Sigmoid colon (tissue), 7 donors: ENCODE results near the gene RWDD3. TPM values are rescaled to one million over a fixed set of nuclear protein-coding genes. Genes with fewer than 3 reads are reported as not detected.

Experiments used
- DNase-seq: peaks from one replicate; pipeline ENCODE4 v3.0.0-alpha.2; 2019
- H3K27ac ChIP-seq, 4 donors: fragments of 200-600 bp; sonication (generic); one replicate each; pipeline ENCODE4 v1.5.1; 2016 to 2019; ENCODE audit warnings: mild to moderate bottlenecking in 1 of 4
- H3K27me3 ChIP-seq, 3 donors: fragments of 200-600 bp; sonication (generic); one replicate each; pipeline ENCODE4 v1.5.1; 2019; ENCODE audit warnings: mild to moderate bottlenecking in 1 of 3
- H3K36me3 ChIP-seq, 4 donors: fragments of 200-600 bp; sonication (generic); one replicate each; pipeline ENCODE4 v1.5.1; 2016 to 2019
- H3K4me1 ChIP-seq, 4 donors: fragments of 200-600 bp; sonication (generic); one replicate each; pipeline ENCODE4 v1.5.1; 2017 to 2019
- H3K4me3 ChIP-seq, 4 donors: fragments of 200-600 bp; sonication (generic); one replicate each; pipeline ENCODE4 v1.5.1; 2017 to 2019; ENCODE audit warnings: mild to moderate bottlenecking in 2 of 4, moderate library complexity in 1 of 4
- H3K9me3 ChIP-seq, 4 donors: fragments of 200-600 bp in 3 of 4; sonication (generic) in 3 of 4; one replicate each; pipeline versions ENCODE4 v1.5.1 to v1.6.1; 2013 to 2019
- CTCF ChIP-seq, 4 experiments: fragments of 450-650 bp in 3 of 4; fragments of 200-600 bp in 1 of 4; IDR thresholded peaks; one replicate each; pipeline ENCODE4 v1.5.1; 2016 to 2019; ENCODE audit warnings: antibody characterized with exemption in 4 of 4, mild to moderate bottlenecking in 3 of 4, moderate library complexity in 2 of 4
- EP300 ChIP-seq, 4 donors: sonication (generic); formaldehyde crosslinking; IDR thresholded peaks; one replicate each; pipeline ENCODE4 v1.6.1; 2017; ENCODE audit warnings: antibody characterized with exemption in 4 of 4
- POLR2A ChIP-seq, 2 donors: fragments of 450-650 bp; IDR thresholded peaks; one replicate each; pipeline ENCODE4 v1.6.1; 2016; ENCODE audit warnings: antibody characterized with exemption in 2 of 2, mild to moderate bottlenecking in 2 of 2, moderate library complexity in 2 of 2
- POLR2AphosphoS5 ChIP-seq, 4 donors: sonication (generic); formaldehyde crosslinking; IDR thresholded peaks; one replicate each; pipeline ENCODE4 v1.6.1; 2017; ENCODE audit warnings: antibody characterized with exemption in 4 of 4
- WGBS, 2 donors: extraction: QIAGEN DNeasy Blood & Tissue Kit; methylation state at CpG; one replicate each; pipeline ENCODE4 v1.1.7; 2013; 5-methylcytosine and 5-hydroxymethylcytosine counted together
- intact Hi-C: fragments of 100-400 bp; cut with DNase I; formaldehyde crosslinking; loops from one replicate; pipeline ENCODE4 v1.15.1; 2023
- polyA plus RNA-seq, 3 donors: library from polyadenylated mRNA; stranded (reverse); fragments of 200-250 nt; gene quantifications; one replicate each; pipeline ENCODE4 v1.2.3, GENCODE V29; 2013
- total RNA-seq, 4 donors: library from RNA; depleted of rRNA; stranded (reverse); fragments of >200 nt; gene quantifications; one replicate each; pipeline ENCODE4 v1.1.0, GENCODE V29; 2016
- donor health status: healthy with polysubstance abuse.
- donor health status: Bipolar disorder and iron deficiency.
- donor health status: healthy.

Gene RWDD3
- total and polyA plus RNA-seq, 7 donors, result 11.1 to 27.6 (median 17.1) TPM

DNA sequence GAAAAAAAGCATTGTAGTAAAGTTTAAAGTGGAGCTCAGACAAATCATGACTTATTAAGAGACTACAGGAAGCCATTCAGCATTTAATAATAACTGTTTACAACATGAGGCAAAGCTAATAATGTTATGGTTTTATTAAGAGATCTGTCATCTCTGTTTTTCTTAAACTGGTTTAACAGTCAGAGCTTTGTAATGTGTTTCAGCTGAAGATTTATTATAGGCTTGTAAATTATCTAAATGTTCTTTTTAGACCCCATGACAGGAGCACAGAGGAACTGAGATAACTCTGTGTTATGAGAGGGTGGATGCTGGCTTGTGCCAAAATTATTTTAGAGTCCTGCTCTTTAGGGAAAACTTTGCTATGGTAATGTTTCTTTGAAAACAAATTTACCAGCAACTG, 38.0 kb upstream of the RWDD3 start:
- no peak overlapping the region for H3K27ac ChIP-seq
- DNase-seq, result no peak
- intact Hi-C loops, result no loop called here
- no peak for TF ChIP-seq EP300 (IDR thresholded peaks at IDR 0.05)
- peak in 2 of 4 donors; percentile 12 to 29 for TF ChIP-seq POLR2AphosphoS5 (IDR thresholded peaks at IDR 0.05)
- H3K36me3 ChIP-seq, result no peaks in the 10 kb centered on the region
- no peaks in the 10 kb centered on the region for H3K9me3 ChIP-seq
- H3K4me1 ChIP-seq, result peaks cover 0 to 30% (median 21%) of the 10 kb centered on the region in 4 donors
- H3K27me3 ChIP-seq, result no peaks in the 10 kb centered on the region
- no peak overlapping the region for H3K4me3 ChIP-seq

GRCh38 chr1:95197616-95198252, 36.3 kb upstream of the RWDD3 start:
- TF ChIP-seq CTCF (IDR thresholded peaks at IDR 0.05) (no peak), POLR2AphosphoS5 (IDR thresholded peaks at IDR 0.05) (no peak), EP300 (IDR thresholded peaks at IDR 0.05) (no peak), POLR2A (IDR thresholded peaks at IDR 0.05) (no peak)
- H3K36me3 ChIP-seq, result no peaks in the 10 kb centered on the region
- peaks cover 0 to 30% (median 21%) of the 10 kb centered on the region in 4 donors for H3K4me1 ChIP-seq
- intact Hi-C loops, result no loop called here
- H3K9me3 ChIP-seq, result no peaks in the 10 kb centered on the region
- 56 to 71% methylated on average over 1 of the region's 1 CpG for WGBS, 2 donors
- no peak overlapping the region for H3K4me3 ChIP-seq
- DNase-seq, result no peak
- H3K27ac ChIP-seq, result no peak overlapping the region
- H3K27me3 ChIP-seq, result no peaks in the 10 kb centered on the region

DNA sequence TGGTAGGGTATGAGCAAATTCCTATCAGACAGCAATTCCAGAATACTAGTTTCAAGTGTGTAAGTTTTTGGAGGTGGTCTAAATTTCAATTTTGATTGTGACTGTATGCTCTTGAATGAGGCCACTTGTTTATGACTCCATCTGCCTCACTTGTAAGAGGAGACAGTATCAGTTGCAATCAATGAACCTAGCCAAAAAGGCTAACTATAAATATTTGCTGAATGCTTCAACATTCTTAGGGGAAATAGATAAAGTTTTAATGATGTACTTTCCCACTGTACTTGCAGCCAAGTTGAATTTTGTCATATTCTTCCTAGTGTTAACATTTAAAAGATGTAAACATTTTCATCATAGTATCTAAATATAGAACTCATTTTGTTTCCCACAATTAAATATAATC, 32.1 kb upstream of the RWDD3 start:
- no peaks in the 10 kb centered on the region for H3K27me3 ChIP-seq
- H3K27ac ChIP-seq, result no peak overlapping the region
- peaks cover 0 to 2% (median 0%) of the 10 kb centered on the region in 4 donors for H3K9me3 ChIP-seq
- intact Hi-C loops, result no loop called here
- peaks cover 0 to 13% (median 6%) of the 10 kb centered on the region in 4 donors for H3K4me1 ChIP-seq
- no peak for TF ChIP-seq CTCF (IDR thresholded peaks at IDR 0.05)
- TF ChIP-seq EP300 (IDR thresholded peaks at IDR 0.05), result no peak
- H3K36me3 ChIP-seq, result no peaks in the 10 kb centered on the region
- DNase-seq, result no peak
- H3K4me3 ChIP-seq, result no peak overlapping the region

- Histone ChIP-seq H3K27ac (no peak overlapping the region), H3K4me3 (no peak overlapping the region), H3K9me3 (peaks cover 0 to 2% (median 0%) of the 10 kb centered on the region in 4 donors), H3K4me1 (no peaks in the 10 kb centered on the region), H3K27me3 (no peaks in the 10 kb centered on the region), H3K36me3 (no peaks in the 10 kb centered on the region)
- WGBS, 2 donors, result 19 to 46% methylated on average over 1 of the region's 1 CpG
- no peak for DNase-seq
- TF ChIP-seq POLR2A (IDR thresholded peaks at IDR 0.05) (no peak), POLR2AphosphoS5 (IDR thresholded peaks at IDR 0.05) (no peak), EP300 (IDR thresholded peaks at IDR 0.05) (no peak), CTCF (IDR thresholded peaks at IDR 0.05) (no peak)
- intact Hi-C loops, result no loop called here
Observed at GRCh38 chr1:95203908-95204437, 30.0 kb upstream of the RWDD3 start.

DNA sequence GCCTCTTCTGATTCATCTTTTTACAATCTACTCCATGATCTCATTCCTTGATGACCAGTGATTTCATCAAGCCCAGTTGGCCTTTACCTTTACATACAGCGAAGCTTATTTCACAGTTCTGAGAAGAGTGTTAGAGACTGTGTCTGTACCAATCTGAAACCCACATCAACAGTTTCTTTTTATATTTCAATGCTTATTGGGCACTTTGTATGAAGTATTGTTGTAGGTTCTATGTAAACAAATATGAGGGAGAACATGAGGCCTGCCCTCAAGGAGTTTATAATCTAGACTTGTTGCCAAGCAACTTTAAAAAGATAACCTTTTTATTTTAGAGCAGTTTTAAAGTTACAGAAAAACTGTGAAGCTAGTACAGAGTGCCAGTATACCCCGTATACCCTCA, 27.5 kb upstream of the RWDD3 start:
- H3K27me3 ChIP-seq, result no peaks in the 10 kb centered on the region
- intact Hi-C loops, result no loop called here
- peaks cover 0 to 2% (median 0%) of the 10 kb centered on the region in 4 donors for H3K9me3 ChIP-seq
- no peak for DNase-seq
- H3K36me3 ChIP-seq, result no peaks in the 10 kb centered on the region
- no peak overlapping the region for H3K4me3 ChIP-seq
- WGBS, 2 donors, result 95% methylated on average over 2 of the region's 2 CpGs
- H3K27ac ChIP-seq, result no peak overlapping the region
- H3K4me1 ChIP-seq, result no peaks in the 10 kb centered on the region
- TF ChIP-seq POLR2AphosphoS5 (IDR thresholded peaks at IDR 0.05) (no peak), EP300 (IDR thresholded peaks at IDR 0.05) (no peak), POLR2A (IDR thresholded peaks at IDR 0.05) (no peak), CTCF (IDR thresholded peaks at IDR 0.05) (no peak)
